Measurements from ENCODE around the gene ELL.
"Not testable (repeated sequence)": the region's sequence is repeated elsewhere in the genome, so short reads cannot be mapped to it uniquely, and the experiment has no call there.

DNA sequence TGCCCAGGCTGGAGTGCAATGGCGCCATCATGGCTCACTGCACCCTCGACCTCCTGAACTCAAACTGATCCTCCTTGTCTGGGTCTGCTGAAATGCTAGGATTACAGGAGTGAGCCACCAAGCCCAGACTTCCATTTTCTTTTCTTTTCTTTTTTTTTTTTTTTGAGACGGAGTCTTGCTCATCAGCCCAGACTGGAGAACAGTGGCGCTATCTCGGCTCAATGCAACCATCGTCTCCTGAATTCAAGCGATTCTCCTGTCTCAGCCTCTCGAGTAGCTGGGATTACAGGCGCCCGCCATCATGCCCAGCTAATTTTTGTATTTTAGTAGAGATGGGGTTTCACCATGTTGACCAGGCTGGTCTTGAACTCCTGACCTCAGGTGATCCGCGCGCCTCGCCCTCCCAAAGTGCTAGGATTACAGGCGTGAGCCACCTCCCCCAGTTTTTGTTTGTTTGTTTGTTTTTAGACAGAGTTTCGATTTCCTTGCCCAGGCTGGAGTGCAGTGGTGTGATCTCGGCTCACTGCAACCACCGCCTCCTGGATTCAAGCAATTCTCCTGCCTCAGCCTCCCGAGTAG, 1.1 kb upstream of the ELL start:
- not testable (repeated sequence) for TF ChIP-seq POLR2AphosphoS5 (IDR thresholded peaks at IDR 0.05; ENCODE audit: borderline replicate concordance, low read depth, low read length); EZH2 (IDR thresholded peaks at IDR 0.05)

Data from SK-N-MC (cell line).